Measurements from ENCODE around the gene TBPL2. TPM values are rescaled to one million over a fixed set of nuclear protein-coding genes. Genes with fewer than 3 reads are reported as not detected.
"Not testable (repeated sequence)": the region's sequence is repeated elsewhere in the genome, so short reads cannot be mapped to it uniquely, and the experiment has no call there.

The TBPL2 gene
- total RNA-seq, 1 donor: not detected

DNA sequence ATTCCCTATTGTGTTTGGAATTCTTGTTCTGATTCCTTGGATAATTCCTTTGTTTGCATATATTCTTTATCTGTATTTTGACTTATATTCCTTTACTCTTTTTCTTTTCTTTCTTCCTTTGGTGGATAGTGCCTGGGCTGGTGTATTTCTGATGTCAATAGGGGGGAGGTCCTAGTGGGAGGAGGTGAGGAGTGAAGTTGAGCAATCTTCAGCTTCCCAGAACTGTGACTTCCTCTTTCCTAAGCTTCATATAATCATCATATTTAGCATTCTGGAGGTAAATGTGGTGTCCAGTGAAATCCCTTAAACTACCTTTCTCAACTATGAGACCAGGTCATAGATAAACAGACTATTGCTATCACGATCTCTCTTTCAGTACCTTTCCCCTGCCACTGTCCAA lies 29.6 kb upstream of the TBPL2 start:
- H3K4me3 ChIP-seq (ENCODE audit: low read depth, low read length): no peak overlapping the region
- TF ChIP-seq, protein P1, sequence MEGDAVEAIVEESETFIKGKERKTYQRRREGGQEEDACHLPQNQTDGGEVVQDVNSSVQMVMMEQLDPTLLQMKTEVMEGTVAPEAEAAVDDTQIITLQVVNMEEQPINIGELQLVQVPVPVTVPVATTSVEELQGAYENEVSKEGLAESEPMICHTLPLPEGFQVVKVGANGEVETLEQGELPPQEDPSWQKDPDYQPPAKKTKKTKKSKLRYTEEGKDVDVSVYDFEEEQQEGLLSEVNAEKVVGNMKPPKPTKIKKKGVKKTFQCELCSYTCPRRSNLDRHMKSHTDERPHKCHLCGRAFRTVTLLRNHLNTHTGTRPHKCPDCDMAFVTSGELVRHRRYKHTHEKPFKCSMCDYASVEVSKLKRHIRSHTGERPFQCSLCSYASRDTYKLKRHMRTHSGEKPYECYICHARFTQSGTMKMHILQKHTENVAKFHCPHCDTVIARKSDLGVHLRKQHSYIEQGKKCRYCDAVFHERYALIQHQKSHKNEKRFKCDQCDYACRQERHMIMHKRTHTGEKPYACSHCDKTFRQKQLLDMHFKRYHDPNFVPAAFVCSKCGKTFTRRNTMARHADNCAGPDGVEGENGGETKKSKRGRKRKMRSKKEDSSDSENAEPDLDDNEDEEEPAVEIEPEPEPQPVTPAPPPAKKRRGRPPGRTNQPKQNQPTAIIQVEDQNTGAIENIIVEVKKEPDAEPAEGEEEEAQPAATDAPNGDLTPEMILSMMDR (IDR thresholded peaks at IDR 0.05; ENCODE audit: insufficient read depth, low read length): no peak
- no peak for DNase-seq (ENCODE audit: low read depth)

DNA sequence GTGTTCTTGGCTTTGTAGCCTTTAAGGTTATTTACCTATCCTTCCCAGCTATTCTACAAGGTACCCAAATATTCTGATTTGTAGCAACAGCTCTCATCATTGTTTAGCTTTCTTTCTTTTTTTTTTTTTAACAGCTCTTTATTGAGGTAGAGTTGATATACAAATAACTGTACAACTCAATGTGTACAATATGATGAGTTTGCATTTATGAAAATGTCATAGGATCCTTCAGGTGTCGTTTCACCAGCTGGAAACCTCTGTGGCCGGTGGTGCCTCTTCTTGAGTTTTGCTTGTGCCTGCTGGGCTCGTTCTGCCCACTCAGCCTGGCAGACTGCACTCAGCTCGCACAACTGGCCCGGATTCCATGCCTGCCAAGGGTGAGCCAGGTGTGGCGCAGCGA lies 26.9 kb upstream of the TBPL2 start:
- no peak overlapping the region for H3K4me3 ChIP-seq (ENCODE audit: low read depth, low read length)
- TF ChIP-seq, protein P1 (IDR thresholded peaks at IDR 0.05; ENCODE audit: insufficient read depth, low read length): no peak
- DNase-seq (ENCODE audit: low read depth): no peak

DNA sequence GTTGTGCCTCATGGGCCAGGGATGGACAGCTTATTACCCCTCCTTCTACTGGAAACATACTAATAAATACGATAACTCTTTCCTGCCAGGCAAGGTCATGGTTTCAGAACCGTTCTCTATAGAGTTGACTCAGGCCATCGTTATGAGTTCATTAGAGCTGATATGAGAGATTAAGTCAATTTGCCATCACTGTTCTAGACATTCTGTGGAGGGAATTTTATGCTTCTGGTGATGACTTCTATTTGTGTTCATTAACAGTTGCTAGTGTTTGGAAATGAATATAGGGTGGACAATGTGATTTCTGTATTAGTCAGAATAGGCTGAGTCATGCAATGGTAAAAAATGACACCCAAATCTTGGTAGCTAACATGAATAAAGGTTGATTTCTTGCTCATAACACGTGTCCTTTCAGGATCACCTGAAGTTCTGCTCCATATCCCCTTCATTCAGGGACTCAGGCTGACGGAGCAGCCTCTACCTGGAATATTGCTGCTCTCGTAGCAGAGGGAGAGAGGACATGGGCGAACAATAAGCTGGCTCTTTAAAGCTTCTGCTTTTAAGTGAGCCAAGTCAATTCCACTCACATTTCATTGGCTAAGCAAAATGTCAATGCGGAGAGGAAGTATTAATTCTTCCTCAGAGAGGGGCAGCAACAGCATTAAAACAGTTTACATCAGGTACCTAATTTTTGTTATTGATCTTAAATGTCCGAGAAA lies 18.5 kb upstream of the TBPL2 start:
- no peak overlapping the region for H3K4me3 ChIP-seq (ENCODE audit: low read depth, low read length)
- TF ChIP-seq, protein P1 (IDR thresholded peaks at IDR 0.05; ENCODE audit: insufficient read depth, low read length): no peak
- DNase-seq (ENCODE audit: low read depth): peak; percentile 51

DNA sequence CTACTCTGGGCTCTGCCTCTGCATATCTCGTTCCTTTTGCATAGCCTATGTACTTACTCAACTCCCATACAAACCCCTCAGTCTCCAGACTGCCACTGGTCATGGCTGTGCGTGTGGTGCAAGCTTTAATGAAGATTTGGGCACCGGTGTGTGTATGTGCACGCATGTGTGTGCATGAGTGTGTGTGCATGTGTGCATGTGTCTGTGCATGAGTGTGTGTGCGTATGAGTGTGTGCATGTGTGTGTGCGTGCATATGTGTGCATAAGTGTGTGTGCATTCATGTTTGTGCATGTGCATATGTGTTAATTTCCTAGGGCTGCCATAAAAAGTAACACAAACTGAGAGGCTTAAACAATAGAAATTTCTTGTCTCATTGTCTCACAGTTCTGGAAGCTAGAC lies 17.1 kb upstream of the TBPL2 start:
- DNase-seq (ENCODE audit: low read depth): no peak
- H3K4me3 ChIP-seq (ENCODE audit: low read depth, low read length): no peak overlapping the region
- TF ChIP-seq, protein P1 (IDR thresholded peaks at IDR 0.05; ENCODE audit: insufficient read depth, low read length): no peak

DNA sequence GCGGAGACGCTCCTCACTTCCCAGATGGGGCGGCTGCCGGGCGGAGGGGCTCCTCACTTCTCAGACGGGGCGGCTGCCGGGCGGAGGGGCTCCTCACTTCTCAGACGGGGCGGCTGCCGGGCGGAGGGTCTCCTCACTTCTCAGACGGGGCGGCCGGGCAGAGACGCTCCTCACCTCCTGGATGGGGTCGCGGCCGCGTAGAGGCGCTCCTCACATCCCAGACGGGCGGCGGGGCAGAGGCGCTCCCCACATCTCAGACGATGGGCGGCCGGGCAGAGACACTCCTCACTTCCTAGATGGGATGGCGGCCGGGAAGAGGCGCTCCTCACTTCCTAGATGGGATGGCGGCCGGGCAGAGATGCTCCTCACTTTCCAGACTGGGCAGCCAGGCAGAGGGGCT lies 16.0 kb upstream of the TBPL2 start:
- DNase-seq (ENCODE audit: low read depth): not testable (repeated sequence)

DNA sequence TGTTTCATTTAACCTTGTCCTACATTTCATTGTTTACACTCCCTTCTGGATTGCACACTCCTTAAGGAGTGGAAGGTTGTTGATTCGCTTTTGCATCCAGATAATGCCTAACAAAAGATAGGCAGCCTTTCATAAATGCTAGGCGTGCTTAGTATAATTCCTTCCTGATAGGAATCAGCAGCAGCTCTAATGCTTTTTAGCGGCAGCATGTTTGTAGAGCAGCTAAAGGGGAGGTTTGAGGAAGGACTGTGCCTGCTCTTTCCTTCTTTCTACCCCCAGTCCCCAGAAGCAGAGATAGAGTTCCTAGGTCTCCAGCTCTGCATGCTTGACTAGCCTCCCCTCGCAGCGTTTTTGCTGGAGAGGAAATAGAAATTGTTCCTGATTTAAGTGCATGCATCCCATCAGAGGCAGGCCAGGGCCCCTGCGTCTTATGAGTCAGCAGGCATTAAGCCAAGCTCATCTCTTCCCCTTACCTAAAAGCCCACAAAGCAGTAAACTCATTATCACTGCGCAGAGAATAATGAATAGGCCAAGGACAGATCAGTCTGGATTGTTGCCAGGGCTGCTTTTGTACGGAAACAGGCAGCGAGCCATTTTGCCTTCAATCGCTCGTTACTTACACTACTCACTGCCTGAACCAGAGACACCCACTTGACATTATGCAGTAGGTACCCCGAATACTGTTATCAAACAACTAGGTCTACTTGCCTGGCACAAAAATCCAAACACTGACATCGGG lies 14.0 kb upstream of the TBPL2 start:
- H3K4me3 ChIP-seq (ENCODE audit: low read depth, low read length): no peak overlapping the region
- peak; percentile 71 for DNase-seq (ENCODE audit: low read depth)
- TF ChIP-seq, protein P1 (IDR thresholded peaks at IDR 0.05; ENCODE audit: insufficient read depth, low read length): no peak

More for the DNA sequence above, 16.0 kb upstream of the TBPL2 start:
- not testable (repeated sequence) for H3K4me3 ChIP-seq (ENCODE audit: low read depth, low read length)

DNA sequence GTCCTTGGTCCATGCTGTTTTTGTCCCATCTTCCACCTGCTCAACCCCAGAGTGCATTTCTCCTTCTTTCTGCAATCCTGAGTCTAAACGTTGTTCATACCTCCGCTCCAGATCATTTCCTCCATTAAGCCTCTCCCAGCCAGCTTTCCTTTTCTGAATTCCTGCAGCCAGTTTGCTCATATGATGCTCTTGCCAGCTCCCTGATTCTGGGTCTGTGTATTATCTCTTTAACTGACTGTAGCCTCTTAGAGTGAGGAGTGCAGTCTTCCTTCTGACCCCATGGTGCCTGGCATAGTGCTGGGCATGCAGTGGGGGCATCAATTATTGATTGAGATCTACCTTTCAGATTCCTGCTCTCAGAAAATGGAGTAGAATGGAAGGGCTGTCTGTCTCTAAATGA lies 11.5 kb upstream of the TBPL2 start:
- DNase-seq (ENCODE audit: low read depth): no peak
- TF ChIP-seq, protein P1 (IDR thresholded peaks at IDR 0.05; ENCODE audit: insufficient read depth, low read length): no peak
- H3K4me3 ChIP-seq (ENCODE audit: low read depth, low read length): no peak overlapping the region

Data from fibroblast of the aortic adventitia (primary cell).